HG02571 (cell line): ENCODE data around the gene THSD4.

Experiments used
- ATAC-seq: cut with Tn5 transposase; IDR thresholded peaks from one replicate; pipeline ENCODE4 v1.9.1; 2021; ENCODE audit warnings: mild to moderate bottlenecking, moderate library complexity; ENCODE audit not compliant: unreplicated experiment

THSD4 gene

DNA sequence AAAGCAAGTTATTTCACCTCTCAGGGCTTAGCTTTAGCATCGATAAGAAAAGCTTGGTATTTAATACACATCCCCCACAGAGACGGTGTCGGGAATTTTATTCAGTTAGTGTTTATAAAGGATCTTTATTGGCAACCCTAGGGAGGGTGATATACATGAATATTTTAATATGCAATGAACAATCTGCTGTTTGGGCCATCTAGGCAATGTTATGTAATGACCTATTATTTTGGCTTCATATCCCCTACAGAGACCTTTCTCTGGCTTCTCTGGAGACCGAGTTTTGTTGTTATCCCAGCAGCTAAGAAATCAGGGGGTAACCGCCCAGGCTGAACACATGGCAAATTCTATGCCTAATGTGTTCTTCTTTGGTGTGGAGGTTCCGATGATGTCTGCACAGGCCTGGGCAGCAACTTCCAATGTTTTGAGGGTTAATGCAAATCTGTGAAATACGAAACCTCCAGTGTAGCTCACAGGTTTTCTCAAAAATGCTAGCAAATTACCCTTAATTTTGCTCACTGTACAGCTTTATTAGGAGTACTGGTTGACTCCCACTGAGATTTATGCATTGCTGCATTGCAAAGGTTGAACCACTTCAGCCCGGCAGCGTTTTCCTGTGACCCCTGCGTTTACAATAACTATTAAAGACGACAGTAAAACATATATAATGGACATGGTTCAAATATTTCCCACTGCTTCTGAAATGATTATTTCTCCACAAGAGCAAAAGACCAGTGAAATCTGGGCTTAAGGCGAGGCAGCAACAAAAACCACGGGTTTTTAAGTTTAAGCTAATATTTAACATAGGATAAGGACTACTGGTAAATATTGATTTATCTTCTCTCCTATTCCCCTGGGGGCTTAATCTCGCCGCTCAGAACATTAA, 396.8 kb downstream of the THSD4 start:
- ATAC-seq: no peak

DNA sequence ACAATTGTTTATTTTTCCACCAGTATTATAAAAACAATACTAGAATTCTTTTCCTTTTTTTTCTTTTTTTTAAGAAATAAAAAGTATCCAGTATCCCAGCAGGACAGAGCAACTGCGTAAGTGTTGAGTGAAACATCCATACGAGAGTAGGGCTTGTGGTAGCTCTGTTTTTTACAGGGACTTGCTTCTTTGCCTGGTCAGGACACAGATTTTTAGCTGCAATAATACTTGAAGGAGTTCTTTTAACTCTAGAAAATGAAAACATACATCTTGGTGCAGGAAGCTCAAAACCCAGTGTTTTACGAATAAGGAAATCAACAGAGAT, 397.4 kb downstream of the THSD4 start:
- ATAC-seq: no peak

DNA sequence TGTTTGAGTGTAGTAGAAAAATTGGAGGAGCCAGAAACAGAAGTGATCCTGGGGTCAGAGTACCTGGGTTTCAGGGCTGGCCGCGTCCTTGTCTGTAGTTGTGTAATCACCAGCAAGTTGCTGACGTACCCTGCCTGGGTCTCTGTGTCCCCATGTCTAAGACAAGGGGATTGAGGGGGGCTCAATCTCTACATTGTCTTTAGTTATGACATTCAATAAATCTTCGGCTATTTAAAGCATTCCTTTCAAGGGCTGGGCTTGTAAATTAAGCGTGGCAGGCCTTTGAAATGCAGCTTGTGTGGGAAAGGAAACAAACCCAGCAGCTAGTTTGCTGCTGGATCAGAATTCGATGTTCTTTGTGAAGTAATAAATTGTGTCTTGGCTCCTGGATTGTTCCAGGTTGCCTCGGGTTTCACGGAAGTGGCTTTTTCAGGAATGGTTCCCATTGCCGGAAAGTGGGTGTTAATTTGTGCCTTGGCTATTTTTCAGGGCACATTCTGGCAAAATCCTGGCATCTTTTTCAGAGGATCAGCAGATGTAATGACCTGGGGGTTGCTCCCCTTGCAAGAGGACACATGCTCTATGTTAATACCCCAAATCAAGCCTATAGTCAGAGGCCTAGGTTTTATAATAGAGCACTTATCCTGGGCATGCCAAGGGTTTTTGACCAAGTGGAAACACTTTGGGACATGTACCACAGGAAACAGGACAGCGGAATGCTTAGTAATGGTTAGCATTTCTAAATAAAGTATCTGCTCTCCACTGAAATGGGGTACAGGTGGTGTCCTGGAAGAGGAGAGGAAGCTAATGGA, 400.3 kb downstream of the THSD4 start:
- ATAC-seq: no peak

DNA sequence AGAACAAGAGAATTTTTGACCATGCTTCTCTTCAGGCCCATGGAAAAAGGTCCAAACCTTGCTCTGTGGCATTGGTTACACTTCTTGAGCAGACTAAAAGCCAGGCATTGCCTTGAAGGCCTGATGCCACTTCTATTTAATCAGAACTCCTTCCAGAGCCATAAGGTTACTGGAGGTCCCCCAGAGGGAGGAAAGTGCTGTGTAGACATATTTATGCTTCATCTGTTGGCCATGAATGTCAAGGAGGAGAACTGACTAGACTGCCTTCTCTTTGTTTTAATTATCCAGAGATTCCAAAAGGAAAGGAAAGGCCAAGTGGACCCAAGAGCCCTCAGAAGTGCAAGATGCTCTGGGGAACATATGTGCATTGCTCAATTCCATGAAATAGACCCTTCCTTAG, 402.5 kb downstream of the THSD4 start:
- no peak for ATAC-seq

DNA sequence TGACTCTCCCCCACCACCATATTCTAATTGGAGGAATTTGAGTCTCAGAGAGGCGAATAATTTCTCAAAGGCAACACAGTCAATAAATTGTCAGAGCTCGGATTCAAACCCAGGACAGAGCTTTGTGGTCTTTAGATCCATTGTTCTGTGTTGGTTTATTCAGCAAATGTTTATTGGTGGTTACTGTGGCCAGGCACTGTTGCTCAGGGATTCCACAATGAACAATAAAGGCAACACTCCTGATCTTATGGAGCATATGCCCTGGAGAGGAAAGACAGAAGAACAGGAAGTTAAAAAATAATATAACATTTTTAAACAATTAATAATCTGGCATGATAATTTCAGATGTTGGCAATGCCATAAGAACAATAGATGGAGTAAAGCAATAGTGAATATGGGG, 403.4 kb downstream of the THSD4 start:
- no peak for ATAC-seq

DNA sequence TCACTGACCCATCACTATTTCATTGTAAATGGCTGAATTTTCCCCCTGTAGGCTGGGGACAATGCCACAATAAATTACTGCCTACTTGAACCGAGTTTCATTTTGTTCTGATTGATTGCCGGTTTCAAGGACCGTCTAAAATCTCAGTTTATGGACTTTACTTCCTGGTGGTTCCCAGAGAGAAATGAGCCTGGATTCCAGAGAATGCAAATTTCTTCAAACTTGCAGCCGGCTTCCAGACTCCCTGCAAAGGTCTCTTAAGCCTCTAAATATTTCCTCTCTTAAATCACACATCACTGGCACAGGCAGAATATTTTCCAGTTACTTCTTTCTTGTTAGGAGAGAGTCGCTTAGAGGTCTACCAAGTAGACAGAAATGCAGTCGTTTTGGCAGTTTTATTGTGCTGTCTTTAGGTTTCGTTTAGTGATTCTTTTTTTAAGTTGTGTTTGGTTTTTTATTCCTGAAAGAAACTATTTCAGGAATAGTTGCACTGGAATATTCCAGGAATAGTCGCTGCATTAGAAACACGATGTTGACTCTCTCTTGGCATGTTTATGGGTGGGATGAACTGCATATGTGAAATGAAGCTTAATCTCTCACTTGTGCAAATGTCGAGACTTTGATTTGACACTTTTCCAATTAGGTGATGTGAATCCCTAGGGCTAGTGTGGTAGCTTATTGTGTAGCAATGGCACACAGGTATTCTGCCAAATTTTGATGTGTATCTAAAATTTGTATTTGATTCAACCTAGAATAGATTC, 411.0 kb downstream of the THSD4 start:
- no peak for ATAC-seq

DNA sequence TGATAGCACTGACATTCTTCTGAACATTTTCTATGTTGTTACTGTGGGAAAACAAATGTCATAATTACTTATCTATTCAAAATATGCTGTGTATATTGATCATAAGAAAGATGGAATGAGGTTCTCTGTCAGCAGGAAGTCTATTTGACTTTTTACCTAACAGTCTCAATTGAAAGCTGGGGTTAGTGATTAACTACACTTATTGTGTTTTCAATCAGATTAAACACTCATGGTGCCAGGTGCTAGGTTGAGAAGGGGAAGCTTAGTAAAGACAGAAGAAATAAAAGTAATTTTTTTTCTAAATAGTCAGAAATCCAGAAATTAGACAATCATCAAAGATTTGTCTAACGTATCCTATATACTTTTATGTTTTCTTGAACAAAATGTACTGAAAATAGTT, 414.1 kb downstream of the THSD4 start:
- ATAC-seq: no peak

DNA sequence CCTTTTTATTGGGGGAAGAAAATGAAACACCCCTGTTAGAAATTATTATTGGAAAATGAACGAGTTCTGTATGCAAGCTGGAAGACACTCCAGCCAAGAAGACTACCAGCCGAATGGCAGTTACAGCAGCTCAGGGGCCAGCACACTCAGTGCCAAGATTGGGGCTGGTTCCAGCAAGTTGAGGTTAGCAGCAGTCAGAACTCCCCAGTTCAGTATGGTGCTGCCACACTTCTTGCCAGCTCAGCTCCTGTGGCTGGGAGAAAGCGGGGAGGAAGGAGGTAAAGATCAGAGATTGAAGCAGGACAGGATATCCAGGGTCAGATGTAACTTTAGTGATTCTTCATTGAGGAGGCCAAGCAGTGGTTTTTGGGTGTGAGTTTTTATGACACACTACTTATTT, 414.8 kb downstream of the THSD4 start:
- ATAC-seq: no peak

DNA sequence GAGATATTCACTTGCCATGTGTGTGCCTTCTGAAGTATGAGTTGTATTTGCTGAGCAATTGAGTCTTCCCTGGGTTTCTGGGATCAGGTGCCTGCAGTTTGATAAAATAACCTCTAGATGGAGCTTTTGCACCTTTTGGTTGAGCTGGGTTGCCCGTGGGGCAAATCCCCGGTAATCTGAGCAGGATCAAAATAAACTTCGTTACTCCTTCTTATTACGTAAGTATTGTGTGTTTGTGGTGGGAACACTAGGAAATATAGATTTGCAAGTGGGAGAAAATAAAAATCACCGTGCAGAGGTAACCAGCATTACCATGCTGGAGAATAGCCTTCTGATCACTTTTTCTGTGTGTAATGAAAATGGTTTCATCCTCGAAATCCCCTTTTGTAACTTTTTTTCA, 417.7 kb downstream of the THSD4 start:
- no peak for ATAC-seq

DNA sequence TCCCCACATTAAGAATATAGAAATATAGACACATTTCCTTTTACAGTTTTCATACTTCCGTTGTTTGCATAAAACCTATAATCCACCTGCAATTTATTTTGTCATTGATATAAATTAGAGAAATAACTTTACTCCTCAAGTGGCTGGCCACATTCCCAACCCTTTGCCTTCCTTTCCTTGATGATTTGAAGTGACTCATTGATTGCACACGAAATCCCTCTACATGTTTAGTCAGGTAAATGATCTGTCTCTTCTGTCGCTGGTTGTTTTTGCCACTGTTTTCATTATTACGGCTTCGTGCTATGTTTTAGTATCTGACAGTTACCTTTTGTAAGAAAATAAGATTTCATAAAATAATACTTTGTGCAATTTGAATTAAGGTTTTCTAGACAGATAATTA, 422.9 kb downstream of the THSD4 start:
- ATAC-seq: no peak

DNA sequence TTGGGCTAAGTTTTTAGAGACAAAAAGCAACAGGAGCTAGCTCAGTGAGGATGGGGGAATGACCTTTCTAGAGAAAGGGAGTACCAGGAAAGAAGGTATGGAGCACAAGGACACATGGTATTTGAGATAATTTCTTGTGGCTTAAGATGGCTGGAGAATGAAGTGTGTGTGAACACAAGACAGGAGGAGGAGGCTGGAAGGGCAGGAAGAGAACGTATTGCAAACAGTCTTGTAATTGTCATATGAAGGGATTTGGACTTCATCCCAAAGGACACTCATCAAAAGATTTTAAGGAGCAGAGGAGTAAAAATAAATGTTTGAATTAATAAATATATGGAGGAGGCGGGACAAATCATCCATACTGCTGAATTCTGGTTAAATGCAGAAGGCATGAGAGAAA, 426.5 kb downstream of the THSD4 start:
- ATAC-seq: no peak

DNA sequence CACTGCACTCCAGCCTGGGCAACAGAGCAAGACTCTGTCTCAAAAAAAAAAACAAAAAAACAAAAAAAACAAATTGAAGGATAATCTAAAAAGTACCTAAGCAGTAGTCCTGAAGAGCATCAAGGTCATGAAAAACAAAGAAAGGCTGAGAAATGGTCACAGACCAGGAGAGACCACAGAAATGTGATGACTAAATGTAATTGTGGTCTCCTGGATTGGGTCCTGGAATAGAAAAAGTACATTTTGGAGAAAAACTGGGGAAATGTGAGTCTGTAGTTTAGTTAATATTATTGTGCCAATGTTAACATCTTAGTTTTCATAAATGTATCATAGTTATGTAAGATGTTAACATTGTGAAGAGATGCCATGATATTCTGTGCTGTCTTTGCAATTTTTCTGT, 427.6 kb downstream of the THSD4 start:
- no peak for ATAC-seq

DNA sequence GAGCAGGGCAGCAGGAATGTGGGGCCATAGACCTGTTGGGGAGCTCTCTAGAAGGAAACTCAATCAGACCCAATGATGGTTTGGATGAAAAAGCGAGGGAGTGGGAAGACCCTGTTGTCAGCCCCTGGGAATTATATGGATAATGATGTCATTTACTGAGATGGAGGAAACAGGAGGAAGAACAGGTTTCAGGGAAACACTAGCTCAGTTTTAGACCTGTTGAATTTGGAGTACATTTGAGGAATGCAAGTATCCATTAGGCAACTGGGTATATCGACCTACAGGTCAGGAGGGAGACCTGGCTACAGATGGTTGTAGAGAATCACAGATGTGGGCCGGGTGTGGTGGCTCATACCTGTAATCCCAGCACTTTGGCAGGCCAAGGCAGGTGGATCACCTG, 428.1 kb downstream of the THSD4 start:
- no peak for ATAC-seq

DNA sequence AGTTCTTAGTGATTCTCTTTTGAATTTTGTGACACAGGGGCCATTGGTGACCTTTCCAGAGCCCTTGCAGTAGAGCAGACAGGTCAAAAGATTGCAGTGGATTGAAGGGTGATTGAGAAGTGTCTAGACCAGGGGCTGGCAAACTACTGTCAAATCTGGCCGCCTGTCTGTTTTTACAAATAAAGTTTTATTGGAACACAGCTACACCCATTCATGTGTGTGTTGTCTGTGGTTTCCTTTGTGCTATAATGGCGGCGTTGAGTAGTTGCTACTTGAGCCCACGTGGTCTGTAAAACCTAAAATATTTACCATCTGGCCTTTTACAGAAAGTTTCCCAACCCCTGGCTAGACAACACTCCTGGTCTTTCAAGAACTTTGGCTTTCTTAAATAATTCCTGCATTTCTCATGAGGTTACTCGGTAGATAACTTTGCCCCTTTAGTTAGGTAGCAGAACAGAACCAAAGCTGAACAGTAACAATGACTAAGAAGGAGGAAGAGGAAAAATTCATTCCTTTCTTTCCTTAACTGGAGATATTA, 430.0 kb downstream of the THSD4 start:
- no peak for ATAC-seq

DNA sequence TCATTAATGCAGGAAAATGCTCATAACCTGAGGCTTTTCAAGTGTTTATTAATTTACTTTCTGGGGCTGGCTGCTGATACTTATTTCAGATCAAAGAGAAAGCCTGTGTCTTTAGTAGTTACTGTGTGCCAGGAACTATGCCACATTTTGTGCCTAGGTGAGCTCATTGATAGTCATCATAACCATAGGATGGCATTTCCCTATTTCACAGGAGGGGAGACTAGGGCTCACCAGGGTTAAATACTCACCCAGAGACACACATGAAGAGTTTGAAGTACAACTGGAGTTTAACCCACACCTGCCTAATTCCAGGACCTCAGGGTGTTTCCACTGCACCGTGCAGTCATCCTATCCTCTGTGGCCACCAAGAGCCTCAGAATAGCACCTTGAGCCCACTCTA, 430.7 kb downstream of the THSD4 start:
- no peak for ATAC-seq

DNA sequence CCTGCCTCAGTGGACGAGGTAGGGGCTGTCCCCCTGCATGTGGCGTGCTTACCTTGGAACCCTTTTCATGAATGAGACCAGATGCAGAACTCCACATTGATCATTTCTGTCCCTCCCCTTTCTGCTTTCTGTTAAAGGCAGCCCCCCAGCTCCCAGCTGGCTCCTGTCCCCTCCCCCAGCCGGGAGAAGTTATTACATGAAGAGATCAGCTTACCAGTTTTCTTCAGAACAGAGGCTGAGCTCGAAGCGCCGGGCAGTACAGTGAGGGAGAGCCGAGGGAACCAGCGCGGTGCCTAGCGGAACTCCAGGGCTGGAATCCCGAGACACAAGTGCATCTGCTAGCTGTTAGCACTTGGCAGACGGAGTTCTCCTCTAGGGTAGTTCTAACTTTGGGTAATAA, 431.7 kb downstream of the THSD4 start:
- ATAC-seq: no peak

DNA sequence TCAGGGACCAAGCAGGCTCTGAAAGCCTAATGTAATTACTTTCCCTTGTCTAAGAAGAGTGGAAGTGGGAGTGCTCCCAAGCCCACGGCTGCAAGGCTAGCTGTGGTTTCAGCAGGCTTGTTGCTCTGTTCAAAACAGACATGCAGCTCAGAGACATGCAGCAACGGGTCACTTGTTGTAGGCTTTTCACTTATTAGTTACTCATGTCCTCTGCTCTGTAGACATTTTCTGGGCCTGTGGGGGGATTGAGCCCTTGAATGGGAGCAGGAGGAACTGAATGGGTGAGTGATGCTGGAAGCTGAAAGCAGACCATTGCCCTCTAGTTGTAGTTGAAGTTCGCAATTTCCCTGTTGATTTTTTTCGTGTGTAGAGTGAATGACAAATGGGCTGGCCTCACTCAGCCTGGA, 433.1 kb downstream of the THSD4 start:
- ATAC-seq: no peak

DNA sequence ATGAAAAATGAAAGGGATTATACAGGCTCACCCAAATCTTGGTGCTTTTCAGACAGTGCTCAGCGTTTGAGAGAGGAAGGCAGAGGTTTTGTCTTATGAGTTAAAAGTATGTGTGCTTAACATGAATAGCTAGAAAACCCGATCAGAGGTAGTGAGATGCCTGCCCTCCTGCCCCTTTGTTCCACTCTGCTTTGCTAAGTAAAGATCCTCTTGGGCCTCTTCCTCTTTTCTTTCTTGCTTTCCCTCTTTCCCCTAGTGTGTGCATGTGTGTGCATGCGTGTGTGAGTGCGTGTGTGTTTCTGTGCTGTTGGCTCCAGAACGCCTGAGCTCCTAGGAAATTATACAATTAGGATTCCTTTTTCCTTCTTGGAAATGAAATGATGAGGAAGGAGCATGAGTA, 433.8 kb downstream of the THSD4 start:
- ATAC-seq: no peak

DNA sequence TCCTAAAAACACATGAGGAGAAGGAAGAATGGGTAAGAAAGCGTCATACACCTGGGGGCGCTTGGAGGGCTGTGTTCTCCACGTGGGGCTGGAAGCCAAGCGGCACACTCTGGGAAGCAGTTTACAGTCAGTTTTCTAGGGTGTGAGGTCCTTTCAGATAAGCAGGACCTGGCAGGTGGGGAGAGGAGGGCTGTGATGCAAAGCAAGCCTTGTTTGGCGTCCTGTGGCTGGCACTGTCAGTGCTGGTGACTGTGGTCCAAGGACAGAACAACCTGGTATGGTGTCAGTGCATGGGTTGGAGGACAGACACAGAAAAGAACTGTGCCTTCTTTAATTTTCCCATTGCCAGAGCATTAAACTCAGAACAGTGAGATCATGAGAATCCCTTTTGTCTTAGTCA, 434.4 kb downstream of the THSD4 start:
- ATAC-seq: no peak

DNA sequence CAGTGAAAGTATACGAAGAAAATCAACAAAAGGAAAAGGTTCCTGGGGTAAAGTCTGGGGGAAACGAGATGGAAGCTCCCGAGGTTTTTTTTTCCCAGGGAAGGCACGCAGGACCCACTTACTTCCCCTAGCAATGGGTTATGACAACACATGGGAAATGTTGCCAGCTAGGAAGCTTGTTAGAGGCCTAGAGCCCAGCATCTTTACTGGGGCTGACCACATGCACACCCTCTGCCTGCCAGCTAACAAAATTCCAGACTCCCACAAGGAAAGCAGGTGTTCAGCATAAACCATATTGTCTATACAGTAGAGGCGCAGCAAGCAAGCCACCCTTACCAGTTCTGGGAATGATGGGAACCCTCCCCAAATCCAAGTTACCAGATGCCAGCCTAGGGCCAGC, 436.3 kb downstream of the THSD4 start:
- no peak for ATAC-seq

DNA sequence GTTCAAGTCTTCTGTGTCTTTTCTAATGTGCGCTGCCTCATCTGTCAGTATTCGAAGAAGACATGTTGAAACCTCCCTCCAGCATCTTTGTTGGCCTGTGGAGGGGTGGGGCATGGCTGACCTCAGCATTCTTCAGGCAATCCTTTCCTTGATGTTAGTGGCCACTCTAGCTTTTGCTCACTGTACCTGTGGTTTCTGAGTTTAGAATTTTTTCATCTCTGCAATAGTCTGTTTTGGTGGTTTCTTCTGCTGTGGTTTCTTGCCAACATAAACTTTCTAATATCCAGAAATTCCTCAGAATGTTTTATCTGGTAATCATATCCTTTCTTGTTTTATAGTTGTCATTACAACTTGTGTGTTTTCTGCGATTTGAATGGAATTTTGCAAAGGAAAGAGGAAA, 443.8 kb downstream of the THSD4 start:
- no peak for ATAC-seq
